Suprapubic skin (tissue), 4 donors: Measurements from ENCODE around the gene ST7.

Source experiments
- CTCF ChIP-seq, 2 donors: fragments of 200-600 bp in 1 of 2; fragments of 450-650 bp in 1 of 2; sonication (generic) in 1 of 2; IDR thresholded peaks; one replicate each; pipeline ENCODE4 v1.5.1; 2016 to 2019; ENCODE audit warnings: antibody characterized with exemption in 2 of 2, mild to moderate bottlenecking in 1 of 2, moderate library complexity in 1 of 2
- POLR2A ChIP-seq, 2 donors: fragments of 450-650 bp; IDR thresholded peaks; one replicate each; pipeline ENCODE4 v1.6.1; 2017; ENCODE audit warnings: antibody characterized with exemption in 2 of 2, mild to moderate bottlenecking in 2 of 2, moderate library complexity in 2 of 2
- POLR2AphosphoS5 ChIP-seq, 3 donors: sonication (generic); formaldehyde crosslinking; IDR thresholded peaks; one replicate each; pipeline ENCODE4 v1.6.1; 2017; ENCODE audit warnings: antibody characterized with exemption in 3 of 3

GRCh38 chr7:117269886-117270285, 316.6 kb downstream of the ST7 start:
- TF ChIP-seq CTCF (IDR thresholded peaks at IDR 0.05) = no peak
- no peak for TF ChIP-seq POLR2AphosphoS5 (IDR thresholded peaks at IDR 0.05)
- no peak for TF ChIP-seq POLR2A (IDR thresholded peaks at IDR 0.05)
